Loucy (cell line): Measurements from ENCODE around the gene TYW1.
"Not testable (repeated sequence)": the region's sequence is repeated elsewhere in the genome, so short reads cannot be mapped to it uniquely, and the experiment has no call there.

Experiments
- CTCF ChIP-seq: fragments of 200-600 bp; sonication (generic); conservative IDR thresholded peaks from 2 replicates; pipeline ENCODE4 v1.5.1; 2014; ENCODE audit warnings: mild to moderate bottlenecking, antibody characterized with exemption, low read length
- EZH2phosphoT487 ChIP-seq: fragments of 200-600 bp; IDR thresholded peaks from 2 replicates; pipeline ENCODE4 v1.6.1; 2018; ENCODE audit warnings: antibody characterized with exemption, mild to moderate bottlenecking, moderate library complexity, borderline replicate concordance

GRCh38 chr7:67163285-67163684 is 166.7 kb downstream of the TYW1 start:
- not testable (repeated sequence) for TF ChIP-seq CTCF, EZH2phosphoT487
